ENCODE results near the gene NNT.

GRCh38 chr5:43606351-43606750 lies 3.4 kb downstream of the NNT start:
- TF ChIP-seq NBN (IDR thresholded peaks at IDR 0.05; ENCODE audit: low read depth) (no peak), HDAC6 (IDR thresholded peaks at IDR 0.05; ENCODE audit: low read depth, low read length) (no peak), CTCF (IDR thresholded peaks at IDR 0.05 in 2 of 3, conservative IDR thresholded peaks at IDR 0.05 in 1 of 3; ENCODE audit: insufficient read depth in 2 of 3, low read depth in 1 of 3, low read length in 3 of 3) (no peak), NR3C1 (CRISPR knock-in tag; IDR thresholded peaks at IDR 0.05) (no peak), MAFF (IDR thresholded peaks at IDR 0.05; ENCODE audit: low read length) (no peak), FOXK2 (conservative IDR thresholded peaks at IDR 0.05 in 1 of 2, IDR thresholded peaks at IDR 0.05 in 1 of 2; ENCODE audit: low read depth in 2 of 2) (no peak)

Data from K562 (cell line).